GM19324 (cell line): ENCODE data around the gene TXN2.
"Not testable (repeated sequence)": the region's sequence is repeated elsewhere in the genome, so short reads cannot be mapped to it uniquely, and the experiment has no call there.

Experiments used
- ATAC-seq: cut with Tn5 transposase; IDR thresholded peaks from one replicate; pipeline ENCODE4 v1.9.1; 2021; ENCODE audit warnings: mild to moderate bottlenecking, moderate library complexity; ENCODE audit not compliant: unreplicated experiment, low FRiP score

TXN2 gene

DNA sequence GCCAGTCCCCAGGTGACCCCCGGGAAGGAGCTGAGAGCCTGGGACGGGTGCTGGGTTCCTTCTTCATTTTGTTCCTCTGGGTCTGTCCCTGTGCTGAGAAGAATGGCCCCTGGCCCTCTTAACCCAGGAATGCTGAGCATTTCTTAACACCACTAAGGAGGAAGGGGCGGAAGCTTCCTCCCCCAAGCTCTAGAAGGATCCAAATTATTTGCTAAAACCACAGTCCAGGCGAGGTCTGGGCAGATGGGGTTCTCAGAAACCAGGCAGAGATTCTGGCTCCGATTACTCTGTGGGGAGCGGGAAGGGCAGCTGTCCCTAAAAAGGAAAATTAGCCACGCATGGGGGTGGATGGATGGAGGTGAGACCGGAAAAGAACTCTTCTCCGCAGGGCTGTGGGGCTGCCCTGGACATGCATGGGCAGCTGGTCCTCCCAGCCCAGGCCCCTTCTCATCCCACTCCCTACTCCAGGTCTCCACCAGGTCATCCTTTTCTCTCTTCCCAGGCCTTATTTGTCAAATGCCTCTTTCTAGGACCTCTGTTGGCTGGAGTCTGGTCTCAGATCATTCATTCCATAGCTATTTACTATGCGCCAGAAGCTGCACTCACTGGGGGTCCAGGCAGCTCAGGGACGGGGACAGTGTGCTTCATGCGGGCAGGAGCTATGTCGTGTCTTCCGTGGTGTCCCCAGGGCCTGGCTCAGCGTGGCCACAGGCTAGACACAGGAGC, 48.7 kb downstream of the TXN2 start:
- ATAC-seq, result no peak

DNA sequence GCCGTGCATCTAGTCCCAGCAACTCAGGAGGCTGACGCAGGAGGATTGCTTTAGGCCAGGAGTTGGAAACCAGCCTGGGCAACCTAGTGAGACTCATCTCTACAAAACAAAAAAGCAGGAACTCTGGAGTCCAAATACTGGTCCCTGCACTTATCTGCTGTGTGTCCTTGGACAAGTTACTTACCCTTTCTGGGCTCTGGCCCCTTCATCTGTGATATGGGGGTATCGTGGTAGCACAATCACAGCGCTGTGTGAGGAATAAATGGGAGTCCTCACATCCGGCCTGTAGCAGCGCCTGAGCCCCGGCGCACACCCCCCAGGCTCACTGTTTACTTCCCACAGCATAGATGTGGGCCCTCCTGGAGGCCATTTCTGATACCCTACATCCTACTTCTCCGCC, 49.5 kb downstream of the TXN2 start:
- ATAC-seq, result no peak

GRCh38 chr22:36430863-36431262, 50.6 kb downstream of the TXN2 start:
- ATAC-seq, result no peak

GRCh38 chr22:36427952-36428351, 53.5 kb downstream of the TXN2 start:
- ATAC-seq, result not testable (repeated sequence)

GRCh38 chr22:36425977-36426523, 55.4 kb downstream of the TXN2 start:
- ATAC-seq, result no peak

DNA sequence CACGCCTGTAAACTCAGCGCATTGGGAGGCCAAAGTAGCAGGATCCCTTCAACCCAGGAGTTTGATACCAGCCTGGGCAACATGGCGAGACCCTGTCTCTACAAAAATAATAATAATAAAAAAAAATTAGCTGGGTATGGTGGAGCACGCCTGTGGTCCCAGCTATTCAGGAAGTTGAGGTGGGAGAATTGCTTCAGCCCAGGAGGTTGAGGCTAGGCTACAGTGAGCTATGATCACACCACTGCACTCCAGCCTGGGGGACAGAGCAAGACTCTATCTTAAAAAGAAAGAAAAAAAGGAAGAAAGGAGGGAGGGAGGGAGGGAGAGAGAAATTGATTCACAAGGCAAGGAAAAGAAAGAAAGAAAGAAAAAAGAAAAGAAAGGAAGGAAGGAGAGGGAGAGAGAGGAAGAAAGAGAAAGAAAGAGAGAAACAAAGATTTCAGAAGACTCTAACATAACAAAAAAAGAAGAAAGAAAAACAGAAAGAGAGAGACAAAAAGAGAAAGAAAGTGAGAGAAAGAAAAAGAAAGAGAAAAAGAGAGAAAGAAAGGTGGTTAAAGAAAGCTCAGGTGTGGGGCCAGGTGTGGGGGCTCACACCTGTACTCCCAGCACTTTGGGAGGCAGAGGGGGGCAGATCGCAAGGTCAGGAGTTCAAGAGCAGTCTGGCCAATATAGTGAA, 56.4 kb downstream of the TXN2 start:
- ATAC-seq, result no peak

- ATAC-seq, result not testable (repeated sequence)
These were observed 57.0 kb downstream of the TXN2 start for GRCh38 chr22:36424466-36424865.

DNA sequence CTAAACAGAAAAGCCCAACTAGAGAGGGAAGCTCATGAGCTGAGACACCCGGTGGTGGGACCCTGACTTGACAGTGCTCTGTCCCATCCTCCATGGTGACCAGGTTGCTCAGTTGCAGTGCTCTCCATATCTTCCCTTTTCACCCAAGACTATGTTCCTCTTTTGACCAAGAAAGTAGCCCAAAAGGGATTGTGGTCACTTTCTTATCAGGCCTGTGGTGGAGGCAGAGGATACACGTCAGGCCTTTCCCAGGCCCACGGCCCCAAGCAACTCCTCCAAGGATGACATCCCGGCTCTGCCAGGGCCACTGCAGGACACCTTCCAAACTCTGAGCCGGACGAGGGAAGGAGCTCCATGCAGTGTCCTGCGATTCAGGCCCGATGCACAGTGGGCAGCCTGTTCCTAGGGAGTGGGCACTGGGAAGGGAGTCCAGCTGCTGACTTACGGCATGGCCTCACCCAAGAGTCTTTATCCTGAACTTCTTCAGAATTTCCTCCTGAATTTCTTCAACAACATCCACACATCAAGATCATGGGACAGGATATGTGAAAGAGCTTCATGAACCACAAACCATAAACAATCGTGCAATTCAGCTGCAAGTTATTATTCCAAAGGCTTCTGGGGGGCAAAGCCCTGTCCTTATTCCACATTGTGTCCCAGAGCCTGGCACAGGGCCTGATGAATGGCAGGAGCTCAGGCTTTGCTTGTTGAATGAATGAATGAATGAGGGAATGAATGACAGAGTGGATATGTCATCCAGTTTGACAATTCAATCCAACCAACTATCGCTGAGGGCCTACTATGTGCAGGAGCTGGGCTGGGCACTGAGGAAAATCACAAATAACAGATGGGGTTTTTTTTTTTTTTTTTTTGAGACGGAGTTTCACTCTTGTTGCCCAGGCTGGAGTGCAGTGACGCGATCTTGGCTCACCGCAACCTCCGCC, 57.7 kb downstream of the TXN2 start:
- no peak for ATAC-seq

DNA sequence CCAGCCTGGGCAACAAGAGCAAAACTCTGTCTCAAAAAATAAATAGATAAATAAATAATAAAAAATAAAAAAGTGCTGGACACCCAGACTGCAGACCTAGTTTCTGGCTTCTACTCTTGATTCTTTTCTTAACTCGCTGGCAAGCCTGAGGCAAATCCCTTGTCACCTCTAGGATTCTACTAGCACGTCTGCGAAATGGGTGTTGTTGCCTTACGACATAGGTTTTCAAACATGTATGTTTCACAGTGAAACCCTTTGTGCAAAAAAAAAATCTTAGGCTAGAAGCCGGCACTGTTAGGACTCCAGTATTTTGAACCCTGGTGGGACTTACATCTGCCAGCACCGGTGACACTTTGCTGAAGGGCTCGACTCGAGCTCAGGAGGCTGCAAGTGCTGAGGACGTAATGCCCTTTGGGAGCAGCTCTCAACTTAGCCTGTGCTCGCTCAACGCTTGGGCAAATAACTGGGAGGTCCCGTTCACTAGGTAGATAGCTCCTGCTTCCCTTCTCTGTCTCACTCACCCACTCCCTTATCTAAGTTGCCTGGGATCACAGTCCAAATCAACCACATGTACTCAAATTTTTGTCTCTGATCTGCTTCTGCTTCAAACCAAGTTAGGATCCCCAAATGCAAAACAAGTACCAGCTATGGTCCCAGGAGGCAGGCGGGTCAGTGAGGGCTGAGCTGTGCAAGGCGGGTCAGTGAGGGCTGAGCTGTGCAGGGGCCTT, 59.0 kb downstream of the TXN2 start:
- no peak for ATAC-seq

DNA sequence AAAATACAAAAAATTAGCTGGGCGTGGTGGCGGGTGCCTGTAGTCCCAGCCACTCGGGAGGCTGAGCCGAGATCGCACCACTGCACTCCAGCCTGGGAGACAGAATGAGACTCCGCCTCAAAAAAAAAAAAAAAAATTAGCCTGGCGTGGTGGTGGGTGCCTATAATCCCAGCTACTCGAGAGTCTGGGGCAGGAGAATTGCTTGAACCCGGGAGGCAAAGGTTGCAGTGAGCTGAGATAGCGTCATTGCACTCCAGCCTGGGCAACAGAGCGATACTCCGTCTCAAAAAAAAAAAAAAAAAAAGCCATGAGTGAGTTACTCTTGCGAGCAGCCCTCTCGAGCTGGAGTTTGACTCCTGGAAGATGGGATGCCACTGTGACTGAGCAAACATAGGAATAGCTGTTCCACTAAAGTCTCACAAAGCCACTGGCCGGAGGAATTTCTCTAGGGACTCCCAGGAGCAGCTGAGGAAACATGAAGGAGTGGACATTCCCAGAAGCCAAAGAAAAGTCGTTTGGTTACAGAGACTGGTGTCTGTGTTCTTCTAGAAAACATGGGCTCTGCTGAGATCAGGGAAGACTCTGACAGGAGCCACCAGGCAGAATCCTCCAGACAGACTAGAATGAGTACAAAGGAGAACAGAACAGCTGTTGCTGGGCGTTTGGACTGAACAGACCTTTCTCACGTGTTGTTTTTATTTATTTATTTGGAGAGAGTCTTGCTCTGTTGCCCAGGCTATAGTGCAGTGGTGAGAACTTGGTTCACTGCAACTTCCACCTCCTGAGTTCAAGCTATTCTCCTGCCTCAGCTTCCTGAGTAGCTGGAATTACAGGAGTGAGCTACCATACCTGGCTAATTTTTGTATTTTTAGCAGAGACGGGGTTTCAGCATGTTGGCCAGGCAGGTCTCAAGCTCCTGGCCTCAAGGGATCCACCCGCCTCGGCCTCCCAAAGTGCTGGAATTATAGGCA, 61.2 kb downstream of the TXN2 start:
- ATAC-seq, result no peak

GRCh38 chr22:36419177-36419911, 62.1 kb downstream of the TXN2 start:
- ATAC-seq, result peak; percentile 71

GRCh38 chr22:36417281-36417686, 64.2 kb downstream of the TXN2 start:
- no peak for ATAC-seq
